Activated CD8-positive, alpha-beta memory T cell treated with anti-CD3 and anti-CD28 coated beads, Interleukin-2, amount 10 ng/mL, durations not matched to agents 7 days and 5 days (primary cell): ENCODE measurements around the gene MAK. TPM values are rescaled to one million over a fixed set of nuclear protein-coding genes. Genes with fewer than 3 reads are reported as not detected.
A peak's percentile ranks its signal among the peaks of the same experiment; 100 is the strongest.
"Not testable (repeated sequence)": the region's sequence is repeated elsewhere in the genome, so short reads cannot be mapped to it uniquely, and the experiment has no call there.

Source experiments
- ATAC-seq: fragments of 150-1000 bp; cut with Tn5 transposase; one replicate; pipeline ENCODE4 v1.10.0; 2021; ENCODE audit warnings: moderate library complexity
- CTCF ChIA-PET: fragments of 350-600 bp; sonication (Branson Sonifier 250); formaldehyde crosslinking; loops from one replicate; lab custom pipeline; 2021; ENCODE audit warnings: antibody characterized with exemption; lab: Charles Lee
- DNase-seq: peaks from one replicate; pipeline ENCODE4 v3.0.0-alpha.2; 2020
- H3K27ac Mint-ChIP-seq: one replicate; pipeline ENCODE4 v1.8.0; 2021; ENCODE audit warnings: mild to moderate bottlenecking, mixed read lengths
- H3K27me3 Mint-ChIP-seq: one replicate; pipeline ENCODE4 v1.8.0; 2021; ENCODE audit warnings: mixed read lengths
- H3K36me3 Mint-ChIP-seq: one replicate; pipeline ENCODE4 v1.8.0; 2021; ENCODE audit warnings: mild to moderate bottlenecking, mixed read lengths
- H3K4me1 Mint-ChIP-seq: one replicate; pipeline ENCODE4 v1.8.0; 2021; ENCODE audit warnings: mixed read lengths
- H3K4me3 Mint-ChIP-seq: one replicate; pipeline ENCODE4 v1.8.0; 2021; ENCODE audit warnings: mild to moderate bottlenecking, moderate library complexity, mixed read lengths
- H3K9me3 Mint-ChIP-seq: one replicate; pipeline ENCODE4 v1.8.0; 2022; ENCODE audit warnings: low read depth, mixed read lengths
- total RNA-seq, 2 experiments: library from RNA; stranded (reverse); gene quantifications; one replicate each; pipeline ENCODE4 v1.2.3, GENCODE V29; 2021

Gene MAK
- under 1 TPM; 0.26 to 0.82 TPM for total RNA-seq

GRCh38 chr6:10837995-10838793, at the start of gene MAK:
Gene MAK, minus strand, starts transcription at chr6:10838539. Its CDS starts 7,891 bp downstream, at chr6:10830648.
- CTCF ChIA-PET = interaction anchor here (1.6 to 2.1 kb wide), 3 partner anchors 11 to 36 kb away, joined by 4 to 10 read pairs (median 7); no protein-coding TSS in a partner anchor
- peaks cover 11% of the 10 kb centered on the region for H3K9me3 Mint-ChIP-seq
- H3K27ac Mint-ChIP-seq = peak within 1 kb of the TSS; percentile 95
- DNase-seq (peak; percentile 92), ATAC-seq (peak; percentile 92)
- peak within 1 kb of the TSS; percentile 77 for H3K4me3 Mint-ChIP-seq
- H3K36me3 Mint-ChIP-seq = peaks cover 13% of the 10 kb centered on the region
- peaks cover 34% of the 10 kb centered on the region for H3K27me3 Mint-ChIP-seq
- peaks cover 31% of the 10 kb centered on the region for H3K4me1 Mint-ChIP-seq

DNA sequence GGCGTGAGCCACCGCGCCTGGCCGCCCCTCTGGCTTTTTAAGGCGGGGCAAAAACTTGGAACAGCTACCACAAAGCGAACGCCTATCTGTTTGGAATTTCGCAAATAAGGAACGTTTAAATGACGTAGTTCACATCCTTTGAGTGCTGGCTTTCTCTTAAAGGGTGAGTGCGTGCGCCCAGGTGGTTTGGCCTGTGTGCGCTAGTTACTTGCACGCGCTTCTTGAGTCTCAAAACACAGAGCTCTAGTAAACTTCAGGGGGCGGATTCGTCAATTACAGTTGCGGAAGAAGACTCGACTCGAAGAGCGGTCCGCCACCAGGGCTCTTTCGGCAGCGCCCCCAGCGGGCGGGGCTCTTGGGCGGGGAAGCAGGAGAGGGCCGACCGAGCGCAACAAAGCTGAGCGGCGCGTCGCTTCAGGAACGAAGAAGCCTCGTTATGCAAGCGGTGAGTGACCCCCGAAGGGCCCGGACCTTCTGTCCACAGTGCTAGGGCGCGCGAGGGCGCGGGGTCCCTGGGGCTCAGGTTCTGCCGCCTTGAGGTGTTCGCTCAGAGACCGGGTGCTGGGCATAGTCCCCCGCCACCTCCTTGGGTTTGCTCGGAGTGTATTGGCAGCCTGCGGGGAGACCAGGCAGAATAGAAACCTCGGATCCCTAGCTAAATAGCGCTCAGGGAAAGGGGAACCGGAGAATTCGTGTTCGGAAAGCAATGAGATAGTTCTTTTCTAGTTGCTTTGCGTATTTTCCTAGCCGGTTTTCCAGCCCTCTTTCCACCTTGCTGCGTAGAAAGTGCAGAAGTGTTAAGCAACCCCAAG, 48.6 kb upstream of the MAK start, which contains the start of gene SYCP2L:
Gene SYCP2L (plus strand): TSS at position 362 of the 812 bp plus-strand sequence. CDS start 75 bp downstream, at position 437.
- peaks cover 9% of the 10 kb centered on the region for H3K4me1 Mint-ChIP-seq
- peak within 1 kb of the TSS; percentile 45 for H3K4me3 Mint-ChIP-seq
- peaks cover 2% of the 10 kb centered on the region for H3K9me3 Mint-ChIP-seq
- peaks cover 81% of the 10 kb centered on the region for H3K27me3 Mint-ChIP-seq
- ATAC-seq (no peak), DNase-seq (no peak)
- CTCF ChIA-PET = no interaction called here
- H3K36me3 Mint-ChIP-seq = peaks cover 4% of the 10 kb centered on the region
- no peak within 1 kb of the TSS for H3K27ac Mint-ChIP-seq

- DNase-seq, H3K4me3 Mint-ChIP-seq, ATAC-seq, CTCF ChIA-PET, H3K9me3 Mint-ChIP-seq, H3K27ac Mint-ChIP-seq, H3K36me3 Mint-ChIP-seq: not testable (repeated sequence)
- peaks cover 12% of the 10 kb centered on the region for H3K4me1 Mint-ChIP-seq
- peaks cover 82% of the 10 kb centered on the region for H3K27me3 Mint-ChIP-seq
These were observed 48.0 kb upstream of the MAK start for GRCh38 chr6:10886365-10886690.

GRCh38 chr6:10884245-10884972, 46.1 kb upstream of the MAK start:
- Mint-ChIP-seq H3K9me3 (peaks cover 2% of the 10 kb centered on the region), H3K27ac (no peak overlapping the region), H3K36me3 (peaks cover 4% of the 10 kb centered on the region), H3K4me1 (peaks cover 12% of the 10 kb centered on the region), H3K4me3 (no peak overlapping the region), H3K27me3 (peaks cover 88% of the 10 kb centered on the region)
- ATAC-seq = no peak
- CTCF ChIA-PET = no interaction called here
- no peak for DNase-seq

DNA sequence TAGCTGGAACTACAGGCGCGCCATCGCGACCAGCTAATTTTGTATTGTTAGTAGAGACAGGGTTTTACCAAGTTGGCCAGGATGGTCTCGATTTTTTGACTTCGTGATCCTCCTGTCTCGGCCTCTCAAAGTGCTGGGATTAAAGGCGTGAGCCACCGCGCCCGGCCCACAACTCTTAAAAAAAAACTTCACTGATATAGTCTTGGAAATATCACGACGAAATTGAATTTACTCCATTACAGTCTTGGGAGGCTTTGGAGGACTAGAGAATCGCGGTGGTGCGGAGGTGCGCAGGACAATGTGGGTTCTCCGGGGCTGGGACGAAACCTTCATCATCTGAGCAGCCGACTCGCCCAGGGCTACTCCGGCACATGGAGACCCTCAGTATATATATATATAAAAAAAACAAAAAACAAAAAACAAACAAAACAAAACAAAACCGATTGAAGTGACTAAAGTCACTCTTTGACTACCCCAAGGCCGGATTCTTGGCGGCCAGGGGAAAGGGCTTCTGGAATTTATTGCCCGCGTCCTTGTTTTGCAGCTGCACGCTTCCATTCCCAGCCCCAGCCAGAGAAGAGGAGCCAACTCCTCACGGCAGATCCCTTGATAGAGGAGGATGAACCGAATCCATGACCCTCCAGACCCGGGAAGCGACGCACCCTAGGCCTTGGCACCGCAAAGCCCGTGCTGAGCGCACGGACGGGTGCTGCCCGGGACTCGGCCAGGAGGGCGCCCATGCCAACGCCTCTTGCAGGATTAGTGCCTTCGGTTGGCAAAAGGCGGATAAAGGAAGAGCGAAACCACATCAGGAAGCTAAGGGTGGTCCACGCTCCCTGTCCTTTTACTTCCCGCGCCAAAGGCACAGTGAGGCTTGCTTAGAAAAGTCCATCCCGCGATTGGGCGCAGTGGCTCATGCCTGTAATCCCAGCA, 45.2 kb upstream of the MAK start:
- H3K4me3 Mint-ChIP-seq = no peak overlapping the region
- H3K27ac Mint-ChIP-seq = no peak overlapping the region
- peaks cover 4% of the 10 kb centered on the region for H3K36me3 Mint-ChIP-seq
- peaks cover 2% of the 10 kb centered on the region for H3K9me3 Mint-ChIP-seq
- no peak for DNase-seq
- ATAC-seq = no peak
- CTCF ChIA-PET = no interaction called here
- peaks cover 12% of the 10 kb centered on the region for H3K4me1 Mint-ChIP-seq
- H3K27me3 Mint-ChIP-seq = peaks cover 86% of the 10 kb centered on the region

- Mint-ChIP-seq H3K27ac (no peak overlapping the region), H3K27me3 (peaks cover 81% of the 10 kb centered on the region), H3K4me3 (no peak overlapping the region), H3K36me3 (peaks cover 2% of the 10 kb centered on the region), H3K9me3 (peaks cover under 1% of the 10 kb centered on the region), H3K4me1 (peaks cover 10% of the 10 kb centered on the region)
- CTCF ChIA-PET = no interaction called here
- no peak for DNase-seq
- ATAC-seq = no peak
These were observed 44.4 kb upstream of the MAK start for GRCh38 chr6:10882657-10883171.

DNA sequence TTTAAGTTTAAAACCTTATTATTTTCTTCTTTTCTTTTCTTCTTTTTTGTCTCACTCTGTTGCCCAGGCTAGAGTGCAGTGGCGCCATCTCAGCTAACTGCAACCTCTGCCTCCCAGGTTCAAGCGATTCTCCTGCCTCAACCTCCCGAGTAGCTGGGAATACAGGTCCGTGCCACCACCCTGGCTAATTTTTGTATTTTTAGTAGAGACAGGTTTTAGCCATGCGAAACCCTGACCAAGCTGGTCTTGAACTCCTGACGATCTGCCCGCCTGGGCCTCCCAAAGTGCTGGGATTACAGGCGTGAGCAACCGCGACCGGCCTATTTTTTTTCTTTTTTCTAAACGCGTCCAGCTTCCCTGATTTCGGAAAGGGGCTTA, 43.9 kb upstream of the MAK start:
- DNase-seq, H3K4me3 Mint-ChIP-seq, ATAC-seq, H3K4me1 Mint-ChIP-seq, CTCF ChIA-PET, H3K9me3 Mint-ChIP-seq, H3K36me3 Mint-ChIP-seq, H3K27ac Mint-ChIP-seq: not testable (repeated sequence)
- peaks cover 77% of the 10 kb centered on the region for H3K27me3 Mint-ChIP-seq

DNA sequence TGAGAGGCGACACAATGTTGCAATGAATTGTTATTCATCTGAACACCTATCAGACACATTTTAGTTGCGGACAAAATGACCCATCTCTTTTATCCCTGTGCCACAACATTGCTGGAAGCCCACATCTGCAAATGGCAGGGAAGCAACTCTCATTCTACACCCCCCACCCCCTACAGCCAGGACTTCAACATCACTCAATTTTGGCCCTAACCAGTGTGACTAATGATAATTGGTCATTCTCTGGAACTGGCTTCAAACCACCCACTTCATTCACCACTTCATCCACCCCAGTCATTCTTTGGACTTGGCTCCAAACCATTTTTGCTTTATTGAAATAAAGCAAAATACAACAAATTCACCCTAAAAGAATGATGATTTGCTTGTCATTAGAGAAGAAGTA, 42.0 kb upstream of the MAK start:
- DNase-seq (no peak), ATAC-seq (no peak)
- Mint-ChIP-seq H3K36me3 (peaks cover 2% of the 10 kb centered on the region), H3K4me1 (peaks cover 5% of the 10 kb centered on the region), H3K27me3 (peaks cover 59% of the 10 kb centered on the region), H3K27ac (no peak overlapping the region), H3K4me3 (no peak overlapping the region), H3K9me3 (no peaks in the 10 kb centered on the region)
- CTCF ChIA-PET = no interaction called here

GRCh38 chr6:10877871-10878270, 39.5 kb upstream of the MAK start:
- peaks cover 50% of the 10 kb centered on the region for H3K27me3 Mint-ChIP-seq
- no peaks in the 10 kb centered on the region for H3K9me3 Mint-ChIP-seq
- CTCF ChIA-PET = no interaction called here

GRCh38 chr6:10877012-10877411, 38.7 kb upstream of the MAK start:
- DNase-seq = no peak
- H3K4me1 Mint-ChIP-seq = peaks cover 3% of the 10 kb centered on the region
- H3K36me3 Mint-ChIP-seq = no peaks in the 10 kb centered on the region
- H3K9me3 Mint-ChIP-seq = no peaks in the 10 kb centered on the region
- ATAC-seq = no peak
- H3K27me3 Mint-ChIP-seq = peaks cover 43% of the 10 kb centered on the region
- CTCF ChIA-PET = no interaction called here
- H3K4me3 Mint-ChIP-seq = no peak overlapping the region
- no peak overlapping the region for H3K27ac Mint-ChIP-seq

More at GRCh38 chr6:10877871-10878270, 39.5 kb upstream of the MAK start:
- Mint-ChIP-seq H3K36me3 (peaks cover 2% of the 10 kb centered on the region), H3K4me1 (peaks cover 3% of the 10 kb centered on the region), H3K4me3 (no peak overlapping the region), H3K27ac (no peak overlapping the region)
- ATAC-seq = no peak
- no peak for DNase-seq

DNA sequence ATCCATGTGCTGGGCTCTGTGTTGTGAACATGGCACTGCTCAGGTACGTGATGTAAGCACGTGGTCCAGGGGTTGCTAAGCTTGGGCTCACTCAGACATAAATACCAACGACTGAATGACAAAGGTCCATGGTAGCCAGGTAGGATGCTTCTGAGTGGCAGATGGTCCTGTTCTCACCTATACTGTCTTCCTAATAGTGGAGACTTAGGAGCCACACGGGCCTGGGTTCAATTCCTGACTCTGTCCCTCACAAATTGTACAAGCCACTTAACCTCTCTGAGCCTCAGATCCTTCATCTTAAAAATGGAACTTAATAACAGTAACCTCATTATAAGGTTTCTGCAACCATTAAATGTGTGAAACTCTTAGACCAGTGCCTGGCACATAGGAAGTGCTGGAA, 36.7 kb upstream of the MAK start:
- Mint-ChIP-seq H3K9me3 (no peaks in the 10 kb centered on the region), H3K27ac (no peak overlapping the region), H3K4me1 (no peaks in the 10 kb centered on the region), H3K4me3 (no peak overlapping the region), H3K36me3 (no peaks in the 10 kb centered on the region), H3K27me3 (peaks cover 23% of the 10 kb centered on the region)
- CTCF ChIA-PET = no interaction called here
- DNase-seq = no peak
- no peak for ATAC-seq

GRCh38 chr6:10874207-10874606, 35.9 kb upstream of the MAK start:
- Mint-ChIP-seq H3K4me1 (no peaks in the 10 kb centered on the region), H3K36me3 (no peaks in the 10 kb centered on the region), H3K27ac (no peak overlapping the region), H3K4me3 (no peak overlapping the region), H3K9me3 (no peaks in the 10 kb centered on the region), H3K27me3 (peaks cover 18% of the 10 kb centered on the region)
- no peak for DNase-seq
- CTCF ChIA-PET = no interaction called here
- ATAC-seq = no peak
